Measurements from ENCODE around the gene UGP2. TPM values are rescaled to one million over a fixed set of nuclear protein-coding genes. Genes with fewer than 3 reads are reported as not detected.
A peak's percentile ranks its signal among the peaks of the same experiment; 100 is the strongest.

Gene UGP2
- total and polyA plus RNA-seq, 4 donors: 76.2 to 723 (median 261) TPM

- H3K4me1 ChIP-seq (ENCODE audit: control insufficient read depth in 4 of 4, insufficient read depth in 4 of 4, low read length in 3 of 4): peaks cover 6 to 34% (median 16%) of the 10 kb centered on the region in 4 donors
- DNase-seq (ENCODE audit: low spot score): no peak
- no peaks in the 10 kb centered on the region for H3K36me3 ChIP-seq (ENCODE audit: control insufficient read depth in 4 of 4, insufficient read depth in 3 of 4, low read depth in 1 of 4, low read length in 3 of 4)
- no peak overlapping the region for H3K4me3 ChIP-seq (ENCODE audit: low read depth in 1 of 3, low read length in 3 of 3)
- H3K27ac ChIP-seq (ENCODE audit: low read depth in 1 of 2, low read length in 2 of 2): peak overlapping the region; percentile 37 to 48
- H3K9me3 ChIP-seq (ENCODE audit: control insufficient read depth in 4 of 4, low read length in 3 of 4): no peaks in the 10 kb centered on the region
- WGBS: 62% methylated on average over 2 of the region's 2 CpGs
- no peak overlapping the region for H3K9ac ChIP-seq (ENCODE audit: low read depth in 1 of 2, low read length in 2 of 2)
- H3K27me3 ChIP-seq (ENCODE audit: control insufficient read depth in 4 of 4, insufficient read depth in 4 of 4, low read length in 3 of 4): no peaks in the 10 kb centered on the region
- TF ChIP-seq, protein P1, sequence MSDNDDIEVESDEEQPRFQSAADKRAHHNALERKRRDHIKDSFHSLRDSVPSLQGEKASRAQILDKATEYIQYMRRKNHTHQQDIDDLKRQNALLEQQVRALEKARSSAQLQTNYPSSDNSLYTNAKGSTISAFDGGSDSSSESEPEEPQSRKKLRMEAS (IDR thresholded peaks at IDR 0.05): no peak
- no peak for TF ChIP-seq TAF1 (conservative IDR thresholded peaks at IDR 0.05)
- TF ChIP-seq JUND (IDR thresholded peaks at IDR 0.05): no peak
- TF ChIP-seq REST (IDR thresholded peaks at IDR 0.05): no peak
- TF ChIP-seq HNF4G (IDR thresholded peaks at IDR 0.05): no peak
- no peak for TF ChIP-seq NR2F2 (IDR thresholded peaks at IDR 0.05)
- TF ChIP-seq GABPA (IDR thresholded peaks at IDR 0.05 in 1 of 2, conservative IDR thresholded peaks at IDR 0.05 in 1 of 2): no peak
- no peak for TF ChIP-seq RXRA (IDR thresholded peaks at IDR 0.05)
- no peak for TF ChIP-seq HNF4A (conservative IDR thresholded peaks at IDR 0.05)
- no peak for TF ChIP-seq FOXA1 (IDR thresholded peaks at IDR 0.05)
- no peak for TF ChIP-seq YY1 (IDR thresholded peaks at IDR 0.05)
- no peak for TF ChIP-seq ATF3 (IDR thresholded peaks at IDR 0.05)
- no peak for TF ChIP-seq ZBTB33 (IDR thresholded peaks at IDR 0.05)
- no peak for TF ChIP-seq EGR1 (IDR thresholded peaks at IDR 0.05; ENCODE audit: low read depth in 2 of 2)
Measured at GRCh38 chr2:63817382-63817781, 24.3 kb upstream of the UGP2 start.

- Histone ChIP-seq H3K4me1 (ENCODE audit: control insufficient read depth in 4 of 4, insufficient read depth in 4 of 4, low read length in 3 of 4) (peaks cover 8 to 34% (median 16%) of the 10 kb centered on the region in 4 donors), H3K36me3 (ENCODE audit: control insufficient read depth in 4 of 4, insufficient read depth in 3 of 4, low read depth in 1 of 4, low read length in 3 of 4) (no peaks in the 10 kb centered on the region), H3K27ac (ENCODE audit: low read depth in 1 of 2, low read length in 2 of 2) (peak overlapping the region; percentile 54 to 87), H3K27me3 (ENCODE audit: control insufficient read depth in 4 of 4, insufficient read depth in 4 of 4, low read length in 3 of 4) (no peaks in the 10 kb centered on the region), H3K4me3 (ENCODE audit: low read depth in 1 of 3, low read length in 3 of 3) (no peak overlapping the region), H3K9ac (ENCODE audit: low read depth in 1 of 2, low read length in 2 of 2) (no peak overlapping the region), H3K9me3 (ENCODE audit: control insufficient read depth in 4 of 4, low read length in 3 of 4) (no peaks in the 10 kb centered on the region)
- 88% methylated on average over 2 of the region's 2 CpGs for WGBS
- no peak for DNase-seq (ENCODE audit: low spot score)
- TF ChIP-seq FOXA2 (IDR thresholded peaks at IDR 0.05): no peak
- TF ChIP-seq NR2F2 (IDR thresholded peaks at IDR 0.05): no peak
- TF ChIP-seq REST (IDR thresholded peaks at IDR 0.05): no peak
Measured at GRCh38 chr2:63818271-63818670, 23.4 kb upstream of the UGP2 start.

Data from liver (tissue), 9 donors.